Stimulated activated CD8-positive, alpha-beta memory T cell treated with anti-CD3 and anti-CD28 coated beads, Interleukin-12 subunit alpha, Interleukin-12 subunit beta, amount 100 ng/mL, for 24 hours (primary cell): ENCODE results near the gene AGBL4.

Experiments
- DNase-seq: peaks from one replicate; pipeline ENCODE4 v3.0.0-alpha.2; 2020; ENCODE audit errors: extremely low read depth

Gene AGBL4

DNA sequence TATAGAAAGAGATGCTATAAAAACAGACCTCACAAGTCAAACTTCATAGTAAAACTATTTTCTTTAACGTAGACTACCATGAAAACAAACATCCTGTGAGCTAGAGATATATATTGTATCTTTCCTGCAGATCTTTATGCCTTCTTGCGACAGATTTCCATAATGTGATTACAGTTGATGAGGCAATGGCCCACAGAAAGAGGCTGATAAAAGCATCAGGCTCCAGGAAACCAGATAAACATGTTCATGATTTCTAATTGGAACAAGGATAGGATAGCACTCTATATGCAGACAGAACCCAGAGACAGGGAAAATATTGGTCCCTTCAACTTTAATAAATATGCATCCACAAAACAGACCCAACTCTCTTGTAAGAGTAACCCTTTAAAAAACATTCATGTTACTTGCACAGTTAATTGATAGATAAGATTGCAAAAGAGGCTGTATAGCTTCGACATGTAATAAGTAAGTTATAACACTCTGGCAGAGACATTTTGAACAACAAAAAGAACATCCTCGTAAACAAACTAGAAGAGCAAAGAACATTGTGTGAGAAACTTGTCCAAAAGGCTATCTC lies 329.4 kb downstream of the AGBL4 start:
- no peak for DNase-seq

DNA sequence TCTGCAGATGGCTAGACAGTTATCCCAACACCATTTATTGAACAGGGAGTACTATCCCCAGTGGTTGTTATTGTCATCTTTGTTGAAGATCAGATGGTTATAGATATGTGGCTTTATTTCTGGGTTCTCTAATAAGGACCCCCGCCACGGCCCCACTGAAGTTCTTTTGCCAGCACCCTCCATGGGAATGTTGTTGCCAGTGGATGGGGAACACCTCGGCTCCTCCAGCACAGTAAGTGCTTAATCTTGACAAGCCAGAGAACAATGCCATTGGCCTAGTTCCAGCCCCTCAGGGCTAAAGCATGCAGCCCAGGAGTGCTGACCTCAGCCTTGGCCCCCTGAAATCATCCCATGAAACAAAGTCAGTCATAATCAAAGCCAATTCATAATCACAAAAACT lies 337.6 kb downstream of the AGBL4 start:
- no peak for DNase-seq

GRCh38 chr1:49677706-49678105 lies 346.0 kb downstream of the AGBL4 start:
- no peak for DNase-seq

GRCh38 chr1:49651136-49651535 lies 372.6 kb downstream of the AGBL4 start:
- no peak for DNase-seq

DNA sequence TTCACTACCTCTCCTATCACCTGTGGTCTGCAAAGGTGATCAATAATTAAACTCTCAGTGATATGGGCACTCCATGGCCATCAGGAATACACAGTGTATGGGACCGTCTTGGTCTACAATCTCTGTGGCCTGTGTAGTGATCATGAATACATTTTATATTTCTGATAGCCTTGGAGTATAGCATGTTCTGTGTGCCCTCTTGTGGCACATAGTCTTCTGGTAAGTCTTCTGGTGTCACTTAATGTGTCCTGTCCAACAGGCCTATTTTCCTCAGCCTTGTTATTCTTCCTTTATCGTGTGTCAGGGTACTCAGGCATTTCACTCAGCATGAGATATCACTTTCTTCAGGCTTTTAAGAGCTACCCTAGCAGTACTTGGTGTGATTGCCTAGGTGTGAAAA lies 393.6 kb downstream of the AGBL4 start:
- no peak for DNase-seq

DNA sequence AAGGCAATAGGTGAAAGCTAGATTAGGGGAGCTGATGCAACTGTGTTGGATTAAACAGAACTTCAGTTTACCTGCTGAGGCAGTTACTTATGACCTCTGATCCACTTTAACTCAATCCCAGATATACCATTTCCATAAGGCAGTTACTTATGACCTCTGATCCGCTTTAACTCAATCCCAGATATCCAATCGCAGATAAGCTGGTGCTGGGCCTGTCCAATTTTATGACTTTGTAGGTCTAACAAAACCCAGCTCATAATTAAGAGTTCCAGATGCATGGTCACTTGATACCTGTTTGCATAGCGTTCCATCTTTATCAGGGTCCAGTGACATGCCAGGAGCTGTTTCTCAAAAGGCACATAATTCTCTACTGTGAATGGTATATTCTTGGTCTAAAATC lies 396.0 kb downstream of the AGBL4 start:
- DNase-seq: no peak

DNA sequence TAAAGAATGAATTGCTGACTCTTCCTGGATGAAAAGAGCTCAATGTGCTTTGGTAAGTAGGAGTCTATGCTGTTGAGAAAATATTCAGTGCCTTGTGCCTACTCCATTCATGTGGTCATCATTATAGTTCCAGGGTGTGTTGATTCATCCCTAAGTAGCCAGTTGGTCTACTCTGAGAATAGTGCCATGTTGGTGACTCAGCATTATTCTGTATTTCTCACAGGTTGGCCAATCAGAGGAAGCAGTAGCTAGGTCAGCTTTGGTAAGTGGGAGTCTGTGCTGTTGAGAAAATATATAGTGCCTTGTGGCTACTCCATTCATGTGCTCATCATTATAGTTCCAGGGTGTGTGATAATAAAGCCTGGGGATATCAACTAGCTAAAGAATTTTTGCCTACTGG lies 397.3 kb downstream of the AGBL4 start:
- DNase-seq: no peak

GRCh38 chr1:49622877-49623276 lies 400.9 kb downstream of the AGBL4 start:
- no peak for DNase-seq

DNA sequence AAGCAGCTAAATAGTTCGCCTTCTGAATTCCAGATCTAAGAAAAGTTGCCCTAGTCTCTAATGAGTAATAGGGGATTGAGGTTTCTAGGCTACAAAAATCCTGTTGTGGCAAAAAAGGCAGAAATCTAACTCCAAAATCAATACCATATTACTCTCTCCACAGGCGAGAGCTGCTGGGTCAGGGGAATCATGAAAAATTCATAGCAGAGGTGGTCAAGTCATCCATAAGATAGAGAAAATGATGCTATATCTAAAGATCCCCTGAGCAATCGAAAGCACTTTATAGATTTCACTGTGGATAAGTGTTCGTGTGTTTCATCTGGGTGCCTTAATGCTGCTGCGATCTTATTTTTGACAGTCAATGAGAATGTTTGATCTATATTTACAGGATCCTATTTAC lies 417.7 kb downstream of the AGBL4 start:
- no peak for DNase-seq

DNA sequence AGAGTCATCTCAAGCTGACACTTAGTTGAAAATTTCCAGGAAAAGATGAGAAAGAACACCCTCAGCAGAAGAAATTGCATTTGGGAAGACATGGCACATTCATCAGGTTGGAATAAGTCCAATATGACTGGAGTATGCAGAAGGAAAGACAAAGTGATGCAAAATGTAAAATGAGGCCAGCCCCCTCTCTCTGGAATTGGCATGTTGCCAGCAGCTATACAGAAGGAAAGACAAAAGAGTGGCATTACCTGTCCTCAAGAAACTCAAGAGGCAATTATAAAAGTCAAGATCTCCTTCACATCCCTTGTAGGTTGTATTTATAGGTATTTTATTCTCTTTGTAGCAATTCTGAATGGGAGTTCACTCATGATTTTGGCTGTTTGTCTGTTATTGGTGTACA lies 426.3 kb downstream of the AGBL4 start:
- DNase-seq: no peak

GRCh38 chr1:49576327-49576901 lies 447.3 kb downstream of the AGBL4 start:
- DNase-seq: no peak

GRCh38 chr1:49556676-49557234 lies 467.0 kb downstream of the AGBL4 start:
- DNase-seq: no peak

- no peak for DNase-seq
Observed at GRCh38 chr1:49552101-49552500, 471.7 kb downstream of the AGBL4 start.

DNA sequence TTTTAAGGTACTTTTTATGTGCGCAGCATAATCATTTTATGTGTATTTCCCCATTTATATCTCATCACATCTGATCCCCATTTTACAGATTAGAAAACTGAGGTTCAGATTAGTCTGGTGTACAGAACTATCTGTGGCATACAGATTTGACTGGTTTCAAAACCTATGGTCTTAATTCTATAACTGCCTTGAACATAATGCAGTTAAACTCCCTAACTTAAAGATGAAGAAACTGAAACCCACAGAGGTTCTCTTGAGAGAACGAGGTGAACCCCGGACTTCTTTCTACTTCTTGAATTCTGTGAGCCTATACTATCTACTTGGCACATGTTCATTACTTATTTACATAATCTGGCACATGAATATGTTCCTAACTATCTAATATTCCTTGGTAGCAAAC lies 479.1 kb downstream of the AGBL4 start:
- no peak for DNase-seq

DNA sequence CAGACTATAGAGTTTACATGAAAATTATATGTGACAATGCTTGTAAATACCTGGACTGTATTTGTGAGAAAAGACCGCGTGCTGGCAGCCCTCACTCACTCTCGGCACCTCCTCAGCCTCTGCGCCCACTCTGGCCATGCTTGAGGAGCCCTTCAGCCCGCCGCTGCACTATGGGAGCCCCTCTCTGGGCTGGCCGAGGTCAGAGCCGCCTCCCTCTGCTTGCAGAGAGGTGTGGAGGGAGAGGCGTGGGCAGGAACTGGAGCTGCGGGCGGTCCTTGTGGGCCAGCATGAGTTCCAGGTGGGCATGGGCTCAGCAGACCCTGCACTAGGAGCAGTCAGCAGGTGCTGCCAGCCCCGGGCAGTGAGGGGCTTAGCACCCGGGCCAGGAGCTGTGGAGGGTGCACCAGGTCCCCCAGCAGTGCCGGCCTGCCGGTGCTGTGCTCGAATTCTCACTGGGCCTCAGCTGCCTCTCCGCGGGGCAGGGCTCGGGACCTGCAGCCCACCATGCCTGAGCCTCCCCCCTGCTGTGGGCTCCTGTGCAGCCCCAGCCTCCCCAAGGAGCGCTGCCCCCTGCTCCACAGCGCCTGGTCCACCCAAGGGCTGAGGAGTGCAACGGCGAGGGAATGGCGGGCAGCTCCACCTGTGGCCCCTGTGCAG lies 482.5 kb downstream of the AGBL4 start:
- DNase-seq: no peak

DNA sequence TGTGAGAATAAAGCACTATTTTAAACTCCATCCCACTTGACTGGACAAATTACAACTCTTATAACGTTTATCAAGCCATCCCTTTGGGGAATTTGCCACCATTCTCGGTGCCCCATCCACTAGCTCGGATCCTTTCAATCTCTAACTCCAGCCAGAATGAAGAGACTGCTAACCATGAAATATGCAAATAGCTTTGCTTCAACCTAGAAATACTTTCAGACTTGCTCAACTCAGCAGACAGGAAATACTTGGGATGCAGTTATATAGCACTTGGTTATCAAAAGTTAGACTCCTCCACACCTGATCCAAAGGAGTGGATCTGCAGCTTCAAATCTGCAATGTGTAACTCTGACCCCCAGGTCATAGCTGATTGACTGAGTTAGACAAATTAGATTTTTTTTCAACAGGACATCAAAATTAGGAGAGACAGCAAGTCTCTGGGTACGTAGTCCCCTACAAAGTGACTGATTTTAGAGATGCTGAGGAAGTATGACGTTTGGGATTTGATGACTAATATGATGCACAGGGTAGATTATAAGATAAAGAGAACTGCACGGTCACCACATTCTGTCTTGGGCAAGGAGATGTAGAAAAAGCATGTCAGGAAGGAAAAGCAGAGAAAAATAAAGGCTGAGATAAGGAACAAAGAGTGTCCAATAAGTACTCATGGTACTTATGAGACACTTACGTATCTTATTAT lies 496.0 kb downstream of the AGBL4 start:
- no peak for DNase-seq

DNA sequence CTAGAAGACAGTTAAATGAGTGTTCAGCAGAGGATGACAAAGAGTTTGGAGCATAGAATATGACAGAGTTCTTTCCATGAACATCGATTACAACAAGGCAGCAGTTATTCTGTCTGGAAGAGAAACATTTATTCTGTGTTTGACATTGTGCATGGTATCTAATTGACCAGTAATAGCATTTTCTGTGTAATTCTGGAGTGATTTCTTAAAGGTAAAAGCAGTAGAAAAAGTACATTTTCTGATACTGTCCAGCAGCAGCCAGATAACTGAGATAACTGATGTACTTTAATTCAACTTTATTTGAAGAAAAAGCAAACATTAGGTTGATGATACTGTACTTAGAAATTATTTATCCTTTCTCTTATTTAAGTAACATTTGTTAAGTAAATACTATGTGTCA lies 497.1 kb downstream of the AGBL4 start:
- DNase-seq: no peak

GRCh38 chr1:49523764-49524163 lies 500.0 kb downstream of the AGBL4 start:
- DNase-seq: no peak

DNA sequence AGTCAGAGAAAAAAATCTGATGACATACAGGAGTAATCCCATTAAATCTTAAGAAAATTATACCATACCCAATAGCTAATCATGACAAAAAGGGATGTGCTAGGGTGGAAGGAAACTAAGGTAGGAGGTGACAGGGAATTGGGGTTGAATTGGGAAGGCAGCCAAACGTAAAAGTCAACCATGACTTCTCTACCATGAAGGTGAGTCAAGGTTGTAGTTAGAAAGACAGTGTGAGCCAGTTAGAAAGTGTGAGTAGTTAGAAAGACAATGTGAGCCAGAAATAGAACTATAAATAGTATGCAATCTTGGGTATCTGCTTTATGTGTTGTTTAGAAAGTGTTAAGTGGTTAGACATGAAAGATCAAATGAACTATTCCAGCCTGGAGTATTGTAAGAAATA lies 556.8 kb downstream of the AGBL4 start:
- no peak for DNase-seq

DNA sequence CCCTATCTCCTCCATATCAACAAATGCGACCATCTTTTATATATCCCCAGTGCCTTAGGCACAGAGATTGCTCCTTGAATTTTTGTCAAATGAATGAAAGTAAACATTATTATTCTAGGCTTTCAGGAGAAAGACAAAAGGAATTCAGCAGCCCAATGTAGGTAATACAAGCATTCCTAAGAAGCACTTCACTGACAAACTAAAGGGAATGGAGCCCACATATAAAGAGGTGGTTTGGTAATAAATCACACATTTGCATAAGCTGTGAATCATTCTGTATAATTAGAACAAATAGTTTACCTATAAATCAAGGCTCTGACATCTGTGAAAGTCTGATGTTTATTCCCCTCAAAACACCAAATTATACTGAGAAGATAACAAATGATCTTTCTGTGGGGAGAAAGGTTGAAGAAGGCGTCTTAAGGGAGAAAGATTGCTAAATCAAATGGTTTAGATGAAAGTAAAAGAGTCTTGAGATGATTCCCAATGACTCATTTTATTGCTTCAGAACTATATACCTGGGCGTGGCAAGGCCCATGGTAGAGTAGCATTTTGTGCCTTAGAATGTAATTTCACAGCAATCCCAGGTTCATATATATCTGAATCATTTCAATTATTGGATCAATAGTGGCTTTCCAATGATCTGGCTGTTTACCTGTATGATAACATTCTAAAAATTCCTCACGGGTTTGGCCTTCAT lies 558.1 kb downstream of the AGBL4 start:
- no peak for DNase-seq

DNA sequence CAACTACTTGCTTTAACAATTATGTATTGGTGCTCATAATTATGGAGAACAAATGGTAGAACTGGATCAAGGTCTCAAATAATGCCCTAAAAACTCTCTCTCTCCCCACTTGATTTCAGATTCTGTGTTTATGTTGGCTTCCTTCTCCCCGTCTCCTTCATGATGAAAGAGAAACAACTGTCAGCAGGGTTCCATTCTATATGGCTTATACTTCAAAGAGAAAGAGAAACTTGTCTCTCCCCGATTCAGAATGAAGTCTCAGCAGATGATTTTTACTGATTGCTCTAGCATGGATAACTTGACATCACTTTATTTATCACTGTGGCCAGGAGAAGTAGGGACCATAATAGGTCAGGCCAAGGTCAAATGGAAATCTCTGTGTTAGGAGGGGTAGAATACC lies 575.6 kb downstream of the AGBL4 start:
- DNase-seq: no peak

DNA sequence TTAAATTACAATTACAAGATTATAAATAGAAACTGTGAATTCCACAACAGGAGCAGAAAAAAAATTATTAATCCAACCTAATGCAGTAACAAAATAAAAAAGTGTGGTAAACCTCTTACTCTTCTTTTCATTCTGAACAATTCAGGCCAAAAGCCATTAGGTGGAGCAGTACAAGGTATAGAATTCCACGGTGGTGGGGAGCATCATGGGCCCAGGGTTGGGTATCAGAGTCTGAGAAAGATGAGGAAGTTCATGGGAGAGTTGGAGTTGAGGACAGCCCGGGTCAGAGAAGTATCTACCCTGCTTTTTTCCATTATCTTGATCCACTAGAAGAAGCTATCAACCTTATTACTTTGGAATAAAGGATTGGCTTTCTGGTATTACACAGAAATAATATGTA lies 586.9 kb downstream of the AGBL4 start:
- no peak for DNase-seq
